Upper lobe of left lung (tissue), 4 donors: Measurements from ENCODE around the gene PIGL.

Experiments used
- POLR2AphosphoS5 ChIP-seq, 2 donors: sonication (generic); formaldehyde crosslinking; IDR thresholded peaks; one replicate each; pipeline ENCODE4 v1.5.1; 2017; ENCODE audit warnings: antibody characterized with exemption in 2 of 2
- TF ChIP-seq, protein P1 (sequence below), 6 experiments: fragments of 450-650 bp in 4 of 6; fragments of 200-600 bp in 2 of 6; sonication (generic) in 2 of 6; IDR thresholded peaks; one replicate each; pipeline ENCODE4 v1.5.1; 2016 to 2019; ENCODE audit warnings: antibody characterized with exemption in 6 of 6

DNA sequence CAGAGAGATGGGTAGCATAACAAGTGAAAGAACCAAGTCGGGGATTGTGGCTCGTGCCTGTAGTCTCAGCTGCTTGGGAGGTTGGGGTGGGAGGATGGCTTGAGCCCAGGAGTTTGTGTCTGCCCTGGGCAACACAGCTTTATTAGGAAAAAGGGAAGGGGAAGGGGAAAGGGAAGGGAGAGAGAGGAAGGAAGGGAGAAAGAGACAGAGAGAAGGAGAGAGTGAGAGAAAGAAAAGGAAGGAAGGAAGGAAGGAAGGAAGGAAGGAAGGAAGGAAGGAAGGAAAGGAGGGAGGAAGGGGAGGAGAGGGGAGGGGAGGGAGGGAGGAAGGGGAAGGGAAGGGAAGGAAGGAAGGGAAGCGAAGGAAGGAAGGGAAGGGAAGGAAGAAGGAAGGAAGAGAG, 103.0 kb downstream of the PIGL start:
- TF ChIP-seq, protein P1, sequence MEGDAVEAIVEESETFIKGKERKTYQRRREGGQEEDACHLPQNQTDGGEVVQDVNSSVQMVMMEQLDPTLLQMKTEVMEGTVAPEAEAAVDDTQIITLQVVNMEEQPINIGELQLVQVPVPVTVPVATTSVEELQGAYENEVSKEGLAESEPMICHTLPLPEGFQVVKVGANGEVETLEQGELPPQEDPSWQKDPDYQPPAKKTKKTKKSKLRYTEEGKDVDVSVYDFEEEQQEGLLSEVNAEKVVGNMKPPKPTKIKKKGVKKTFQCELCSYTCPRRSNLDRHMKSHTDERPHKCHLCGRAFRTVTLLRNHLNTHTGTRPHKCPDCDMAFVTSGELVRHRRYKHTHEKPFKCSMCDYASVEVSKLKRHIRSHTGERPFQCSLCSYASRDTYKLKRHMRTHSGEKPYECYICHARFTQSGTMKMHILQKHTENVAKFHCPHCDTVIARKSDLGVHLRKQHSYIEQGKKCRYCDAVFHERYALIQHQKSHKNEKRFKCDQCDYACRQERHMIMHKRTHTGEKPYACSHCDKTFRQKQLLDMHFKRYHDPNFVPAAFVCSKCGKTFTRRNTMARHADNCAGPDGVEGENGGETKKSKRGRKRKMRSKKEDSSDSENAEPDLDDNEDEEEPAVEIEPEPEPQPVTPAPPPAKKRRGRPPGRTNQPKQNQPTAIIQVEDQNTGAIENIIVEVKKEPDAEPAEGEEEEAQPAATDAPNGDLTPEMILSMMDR (IDR thresholded peaks at IDR 0.05): no peak
- TF ChIP-seq POLR2AphosphoS5 (IDR thresholded peaks at IDR 0.05): no peak
